Measurements from ENCODE around the gene COMT.

DNA sequence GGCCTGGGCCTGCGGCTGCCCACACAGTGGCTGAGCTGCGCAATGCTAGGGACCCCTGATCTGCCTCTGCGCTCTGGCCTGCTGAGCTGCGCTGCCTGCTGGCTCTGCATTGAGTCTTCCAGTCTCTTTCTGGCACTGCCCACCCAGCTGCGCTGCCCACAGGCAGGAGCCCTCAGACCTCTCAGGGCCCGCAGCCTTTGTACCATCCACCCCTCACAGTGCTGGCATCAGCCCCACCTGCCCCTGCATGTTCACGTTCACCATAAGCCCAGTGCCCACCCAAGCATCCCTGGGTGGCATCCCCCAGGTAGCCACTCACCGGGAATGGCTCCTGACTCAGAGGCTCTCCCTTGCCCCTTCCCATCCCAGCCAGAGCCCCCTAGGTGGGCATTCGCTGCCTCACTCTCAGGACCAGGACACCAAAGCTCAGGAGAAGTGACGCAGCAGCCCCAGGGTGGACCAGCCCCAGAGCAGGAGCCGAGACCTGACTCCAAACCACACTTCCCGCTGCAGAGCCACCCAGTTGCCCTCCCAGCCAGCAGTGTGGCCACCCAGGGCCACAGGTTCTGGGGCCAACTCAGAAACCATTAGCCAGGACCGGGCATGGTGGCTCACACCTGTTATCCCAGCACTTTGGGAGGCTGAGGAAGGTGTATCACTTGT, 21.7 kb upstream of the COMT start:
- TF ChIP-seq, protein P1, sequence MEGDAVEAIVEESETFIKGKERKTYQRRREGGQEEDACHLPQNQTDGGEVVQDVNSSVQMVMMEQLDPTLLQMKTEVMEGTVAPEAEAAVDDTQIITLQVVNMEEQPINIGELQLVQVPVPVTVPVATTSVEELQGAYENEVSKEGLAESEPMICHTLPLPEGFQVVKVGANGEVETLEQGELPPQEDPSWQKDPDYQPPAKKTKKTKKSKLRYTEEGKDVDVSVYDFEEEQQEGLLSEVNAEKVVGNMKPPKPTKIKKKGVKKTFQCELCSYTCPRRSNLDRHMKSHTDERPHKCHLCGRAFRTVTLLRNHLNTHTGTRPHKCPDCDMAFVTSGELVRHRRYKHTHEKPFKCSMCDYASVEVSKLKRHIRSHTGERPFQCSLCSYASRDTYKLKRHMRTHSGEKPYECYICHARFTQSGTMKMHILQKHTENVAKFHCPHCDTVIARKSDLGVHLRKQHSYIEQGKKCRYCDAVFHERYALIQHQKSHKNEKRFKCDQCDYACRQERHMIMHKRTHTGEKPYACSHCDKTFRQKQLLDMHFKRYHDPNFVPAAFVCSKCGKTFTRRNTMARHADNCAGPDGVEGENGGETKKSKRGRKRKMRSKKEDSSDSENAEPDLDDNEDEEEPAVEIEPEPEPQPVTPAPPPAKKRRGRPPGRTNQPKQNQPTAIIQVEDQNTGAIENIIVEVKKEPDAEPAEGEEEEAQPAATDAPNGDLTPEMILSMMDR (IDR thresholded peaks at IDR 0.05): no peak
- TF ChIP-seq POLR2A (IDR thresholded peaks at IDR 0.05): no peak
- TF ChIP-seq EP300 (IDR thresholded peaks at IDR 0.05): no peak

All from upper lobe of left lung (tissue), 4 donors.